A549 (cell line): Measurements from ENCODE around the gene CAMTA1. TPM values are rescaled to one million over a fixed set of nuclear protein-coding genes. Genes with fewer than 3 reads are reported as not detected.
"Not testable (repeated sequence)": the region's sequence is repeated elsewhere in the genome, so short reads cannot be mapped to it uniquely, and the experiment has no call there.

Experiments used
- ATAC-seq, 2 experiments: fragments of 200-7000 bp in 1 of 2; fragments of >200 bp in 1 of 2; cut with Nextera tagmentation in 1 of 2; cut with Tn5 transposase in 1 of 2; 3 replicates each; pipeline versions ENCODE4 v1.8.0 to v1.9.1; 2018 to 2020; ENCODE audit warnings: mild to moderate bottlenecking in 1 of 2, moderate library complexity in 1 of 2
- CTCF ChIA-PET: fragments of 300-600 bp; sonication (Branson Sonifier 250); formaldehyde crosslinking; extraction: SDS; loops from one replicate; lab custom pipeline; 2021; ENCODE audit warnings: antibody characterized with exemption, inconsistent platforms; lab: Yijun Ruan, JAX
- POLR2A ChIA-PET: fragments of 350-600 bp; formaldehyde crosslinking; extraction: SDS; loops from one replicate; lab custom pipeline; 2021; ENCODE audit warnings: antibody characterized with exemption, inconsistent platforms; lab: Yijun Ruan, JAX
- DNase-seq, 2 experiments: peaks; one replicate each; pipeline versions ENCODE4 v3.0.0 to v3.0.0-alpha.2; 2011 to 2016; ENCODE audit warnings: low read depth in 1 of 2, low spot score in 1 of 2
- FAIRE-seq: peaks from 2 replicates; lab custom pipeline; 2011; peaks lifted over from hg19 to GRCh38; lab: Jason Lieb, UNC
- H3K27ac ChIP-seq, 2 experiments: fragments of >200 bp; sonication (Bioruptor Twin); formaldehyde crosslinking; 3 replicates each; pipeline ENCODE4 v1.5.1; 2016 to 2017
- H3K4me1 ChIP-seq: fragments of >200 bp; sonication (Bioruptor Twin); formaldehyde crosslinking; 3 replicates; pipeline ENCODE4 v1.6.1; 2016
- H3K4me2 ChIP-seq: fragments of >200 bp; sonication (Bioruptor Twin); formaldehyde crosslinking; 3 replicates; pipeline ENCODE4 v1.6.1; 2016
- H3K4me3 ChIP-seq: fragments of >200 bp; sonication (Bioruptor Twin); formaldehyde crosslinking; 3 replicates; pipeline ENCODE4 v1.5.1; 2016
- H3K9me3 ChIP-seq: fragments of >200 bp; sonication (Bioruptor Twin); formaldehyde crosslinking; 3 replicates; pipeline ENCODE4 v1.6.1; 2016
- BHLHE40 ChIP-seq: IDR thresholded peaks from 2 replicates; pipeline ENCODE4 v1.6.1; 2012; ENCODE audit warnings: low read depth, low read length, inconsistent platforms
- CHD2 ChIP-seq: fragments of 150-350 bp; IDR thresholded peaks from 2 replicates; pipeline ENCODE4 v1.6.1; 2014; ENCODE audit warnings: low read length; ENCODE audit not compliant: partially characterized antibody
- CTCF ChIP-seq: fragments of >200 bp; sonication (Bioruptor Twin); formaldehyde crosslinking; IDR thresholded peaks from 3 replicates; pipeline ENCODE4 v1.5.1; 2016
- EHMT2 ChIP-seq: fragments of 200-600 bp; sonication (generic); IDR thresholded peaks from 2 replicates; pipeline ENCODE4 v1.6.1; 2016; ENCODE audit warnings: antibody characterized with exemption, low read depth, mild to moderate bottlenecking, moderate library complexity
- ESRRA ChIP-seq: fragments of 150-350 bp; IDR thresholded peaks from 2 replicates; pipeline ENCODE4 v1.6.1; 2014; ENCODE audit warnings: mild to moderate bottlenecking, low read length, borderline replicate concordance
- FOXS1 ChIP-seq: fragments of 250-450 bp; sonication (Bioruptor Pico); IDR thresholded peaks from 2 replicates; pipeline ENCODE4 v1.5.0; 2020; ENCODE audit warnings: mild to moderate bottlenecking, moderate library complexity
- HOXB5 ChIP-seq: fragments of 250-450 bp; sonication (Bioruptor Pico); IDR thresholded peaks from 2 replicates; pipeline ENCODE4 v1.5.0; 2020; ENCODE audit warnings: mild to moderate bottlenecking, moderate library complexity
- JUN ChIP-seq, 2 experiments: fragments of >200 bp; sonication (Bioruptor Twin); formaldehyde crosslinking; IDR thresholded peaks; 2 replicates in 1 of 2; 3 replicates in 1 of 2; pipeline ENCODE4 v1.6.1; 2016 to 2017
- KDM1A ChIP-seq: fragments of 200-600 bp; sonication (generic); IDR thresholded peaks from 2 replicates; pipeline ENCODE4 v1.6.1; 2016; ENCODE audit warnings: low read depth, mild to moderate bottlenecking
- NFE2L2 ChIP-seq: fragments of 150-350 bp; conservative IDR thresholded peaks from 2 replicates; pipeline ENCODE4 v1.6.1; 2014; ENCODE audit warnings: low read length
- NPAS2 ChIP-seq: fragments of 250-450 bp; sonication (Bioruptor Pico); IDR thresholded peaks from 2 replicates; pipeline ENCODE4 v1.8.0; 2022; ENCODE audit warnings: mild to moderate bottlenecking, moderate library complexity, borderline replicate concordance
- PHF8 ChIP-seq: fragments of 200-600 bp; sonication (generic); IDR thresholded peaks from 2 replicates; pipeline ENCODE4 v1.6.1; 2016; ENCODE audit warnings: low read depth, mild to moderate bottlenecking, antibody characterized with exemption, moderate library complexity, borderline replicate concordance
- RARB ChIP-seq: fragments of 250-450 bp; sonication (Bioruptor Pico); IDR thresholded peaks from 2 replicates; pipeline ENCODE4 v1.8.0; 2021; ENCODE audit warnings: mild to moderate bottlenecking, moderate library complexity
- SREBF2 ChIP-seq: fragments of 450-650 bp; IDR thresholded peaks from 2 replicates; pipeline ENCODE4 v1.6.1; 2014; ENCODE audit warnings: mild to moderate bottlenecking, moderate library complexity
- TFCP2L1 ChIP-seq: fragments of 250-450 bp; sonication (Bioruptor Pico); IDR thresholded peaks from 2 replicates; pipeline ENCODE4 v1.5.0; 2021; ENCODE audit warnings: mild to moderate bottlenecking
- ZC3H11A ChIP-seq: fragments of 450-650 bp; IDR thresholded peaks from 2 replicates; pipeline ENCODE4 v1.6.1; 2014; ENCODE audit warnings: antibody characterized with exemption, mild to moderate bottlenecking
- WGBS: methylation state at CpG from one replicate; pipeline ENCODE4 v1.1.6; 2017; ENCODE audit errors: missing lambda C conversion rate; 5-methylcytosine and 5-hydroxymethylcytosine counted together
- polyA plus RNA-seq, 4 experiments: library from polyadenylated mRNA; depleted of rRNA in 3 of 4; stranded (reverse); fragments of >200 nt; fragmentation: RNase III in 1 of 4; extraction: RNeasy Plus Mini Kit Qiagen cat#74134 plus additional on column Dnase treatment in 1 of 4; gene quantifications; 2 replicates in 3 of 4; 3 replicates in 1 of 4; pipeline ENCODE4 v1.2.3, GENCODE V29; 2011 to 2017
- TF ChIP-seq, protein P1 (sequence below): IDR thresholded peaks from 2 replicates; pipeline ENCODE4 v1.6.1; 2012
- TF ChIP-seq, protein P2 (sequence below): fragments of 250-450 bp; sonication (Bioruptor Pico); IDR thresholded peaks from 2 replicates; pipeline ENCODE4 v1.5.0; 2021; ENCODE audit warnings: mild to moderate bottlenecking, moderate library complexity, borderline replicate concordance
- TF ChIP-seq, protein P3 (sequence below): fragments of 150-350 bp; IDR thresholded peaks from 2 replicates; pipeline ENCODE4 v1.6.1; 2014; ENCODE audit warnings: low read depth, mild to moderate bottlenecking, low read length
- TF ChIP-seq, protein P4 (sequence below): fragments of 450-650 bp; IDR thresholded peaks from 2 replicates; pipeline ENCODE4 v1.6.1; 2014; ENCODE audit warnings: antibody characterized with exemption

Gene CAMTA1
- polyA plus RNA-seq, 2 of the 4 experiments (the other 2 are of a cell fraction): 58.8 to 75.0 TPM

GRCh38 chr1:7688659-7689058 is 903.4 kb downstream of the CAMTA1 start:
- H3K4me2 ChIP-seq: no peak overlapping the region
- H3K9me3 ChIP-seq: peaks cover 7% of the 10 kb centered on the region; the same call in 2 of the 3 replicates
- ChIA-PET CTCF (interaction anchor here (6.4 kb wide), 1 partner anchor 20 kb away, joined by 48 read pairs; no protein-coding TSS in a partner anchor), POLR2A (no interaction called here)
- H3K27ac ChIP-seq: no peak overlapping the region
- ATAC-seq: no peak
- no peaks in the 10 kb centered on the region for H3K4me1 ChIP-seq
- FAIRE-seq: no peak
- WGBS: 5% methylated on average over 1 of the region's 1 CpG
- H3K4me3 ChIP-seq: no peak overlapping the region
- TF ChIP-seq NFE2L2 (no peak), JUN (IDR thresholded peaks at IDR 0.05) (no peak), NPAS2 (no peak), SREBF2 (no peak), HOXB5 (CRISPR knock-in tag) (no peak), EHMT2 (no peak), BHLHE40 (no peak), KDM1A (no peak), ESRRA (no peak), TFCP2L1 (CRISPR knock-in tag) (no peak), ZC3H11A (no peak), FOXS1 (CRISPR knock-in tag) (no peak), CTCF (no peak), CHD2 (no peak), PHF8 (no peak), RARB (CRISPR knock-in tag) (no peak)
- TF ChIP-seq, protein P1, sequence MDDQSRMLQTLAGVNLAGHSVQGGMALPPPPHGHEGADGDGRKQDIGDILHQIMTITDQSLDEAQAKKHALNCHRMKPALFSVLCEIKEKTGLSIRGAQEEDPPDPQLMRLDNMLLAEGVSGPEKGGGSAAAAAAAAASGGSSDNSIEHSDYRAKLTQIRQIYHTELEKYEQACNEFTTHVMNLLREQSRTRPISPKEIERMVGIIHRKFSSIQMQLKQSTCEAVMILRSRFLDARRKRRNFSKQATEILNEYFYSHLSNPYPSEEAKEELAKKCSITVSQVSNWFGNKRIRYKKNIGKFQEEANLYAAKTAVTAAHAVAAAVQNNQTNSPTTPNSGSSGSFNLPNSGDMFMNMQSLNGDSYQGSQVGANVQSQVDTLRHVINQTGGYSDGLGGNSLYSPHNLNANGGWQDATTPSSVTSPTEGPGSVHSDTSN: no peak
- TF ChIP-seq, protein P2, sequence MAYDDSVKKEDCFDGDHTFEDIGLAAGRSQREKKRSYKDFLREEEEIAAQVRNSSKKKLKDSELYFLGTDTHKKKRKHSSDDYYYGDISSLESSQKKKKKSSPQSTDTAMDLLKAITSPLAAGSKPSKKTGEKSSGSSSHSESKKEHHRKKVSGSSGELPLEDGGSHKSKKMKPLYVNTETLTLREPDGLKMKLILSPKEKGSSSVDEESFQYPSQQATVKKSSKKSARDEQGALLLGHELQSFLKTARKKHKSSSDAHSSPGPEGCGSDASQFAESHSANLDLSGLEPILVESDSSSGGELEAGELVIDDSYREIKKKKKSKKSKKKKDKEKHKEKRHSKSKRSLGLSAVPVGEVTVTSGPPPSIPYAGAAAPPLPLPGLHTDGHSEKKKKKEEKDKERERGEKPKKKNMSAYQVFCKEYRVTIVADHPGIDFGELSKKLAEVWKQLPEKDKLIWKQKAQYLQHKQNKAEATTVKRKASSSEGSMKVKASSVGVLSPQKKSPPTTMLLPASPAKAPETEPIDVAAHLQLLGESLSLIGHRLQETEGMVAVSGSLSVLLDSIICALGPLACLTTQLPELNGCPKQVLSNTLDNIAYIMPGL (CRISPR knock-in tag): no peak
- TF ChIP-seq, protein P3, sequence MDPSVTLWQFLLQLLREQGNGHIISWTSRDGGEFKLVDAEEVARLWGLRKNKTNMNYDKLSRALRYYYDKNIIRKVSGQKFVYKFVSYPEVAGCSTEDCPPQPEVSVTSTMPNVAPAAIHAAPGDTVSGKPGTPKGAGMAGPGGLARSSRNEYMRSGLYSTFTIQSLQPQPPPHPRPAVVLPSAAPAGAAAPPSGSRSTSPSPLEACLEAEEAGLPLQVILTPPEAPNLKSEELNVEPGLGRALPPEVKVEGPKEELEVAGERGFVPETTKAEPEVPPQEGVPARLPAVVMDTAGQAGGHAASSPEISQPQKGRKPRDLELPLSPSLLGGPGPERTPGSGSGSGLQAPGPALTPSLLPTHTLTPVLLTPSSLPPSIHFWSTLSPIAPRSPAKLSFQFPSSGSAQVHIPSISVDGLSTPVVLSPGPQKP: no peak
- TF ChIP-seq, protein P4, sequence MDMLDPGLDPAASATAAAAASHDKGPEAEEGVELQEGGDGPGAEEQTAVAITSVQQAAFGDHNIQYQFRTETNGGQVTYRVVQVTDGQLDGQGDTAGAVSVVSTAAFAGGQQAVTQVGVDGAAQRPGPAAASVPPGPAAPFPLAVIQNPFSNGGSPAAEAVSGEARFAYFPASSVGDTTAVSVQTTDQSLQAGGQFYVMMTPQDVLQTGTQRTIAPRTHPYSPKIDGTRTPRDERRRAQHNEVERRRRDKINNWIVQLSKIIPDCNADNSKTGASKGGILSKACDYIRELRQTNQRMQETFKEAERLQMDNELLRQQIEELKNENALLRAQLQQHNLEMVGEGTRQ: no peak
- TF ChIP-seq, all 56 proteins: peak for 0
- DNase-seq: no peak

- H3K4me1 ChIP-seq, H3K27ac ChIP-seq, H3K4me3 ChIP-seq, H3K4me2 ChIP-seq, POLR2A ChIA-PET, ATAC-seq, H3K9me3 ChIP-seq, DNase-seq, FAIRE-seq: not testable (repeated sequence)
- CTCF ChIA-PET: interaction anchor here (0.7 to 6.4 kb wide), 3 partner anchors 15 to 63 kb away, joined by 3 to 48 read pairs (median 10); no protein-coding TSS in a partner anchor
- WGBS: 42% methylated on average over 4 of the region's 4 CpGs
These were observed 904.1 kb downstream of the CAMTA1 start for GRCh38 chr1:7689307-7689706.
